HG03575 (cell line): ENCODE data around the gene GBP1.
"Not testable (repeated sequence)": the region's sequence is repeated elsewhere in the genome, so short reads cannot be mapped to it uniquely, and the experiment has no call there.

ENCODE experiments used
- ATAC-seq: cut with Tn5 transposase; IDR thresholded peaks from one replicate; pipeline ENCODE4 v1.9.1; 2021; ENCODE audit not compliant: unreplicated experiment, insufficient number of reproducible peaks, low FRiP score; ENCODE audit errors: extremely low read depth

Gene GBP1

GRCh38 chr1:89025928-89026327 is 39.1 kb downstream of the GBP1 start:
- ATAC-seq: no peak

GRCh38 chr1:89023026-89023425 is 42.0 kb downstream of the GBP1 start:
- no peak for ATAC-seq

GRCh38 chr1:89022167-89022959 is 42.6 kb downstream of the GBP1 start, which contains the start of gene GBP3:
Gene GBP3, minus strand, starts transcription at chr1:89022866. Its CDS starts 2,145 bp downstream, at chr1:89020721.
- no peak for ATAC-seq

GRCh38 chr1:89018318-89018717 is 46.7 kb downstream of the GBP1 start:
- not testable (repeated sequence) for ATAC-seq

- no peak for ATAC-seq
Observed at GRCh38 chr1:89008511-89008910, 56.5 kb downstream of the GBP1 start.

GRCh38 chr1:89005286-89006151 is 59.5 kb downstream of the GBP1 start:
- ATAC-seq: no peak
